Measurements from ENCODE around the gene FBXO21. TPM values are rescaled to one million over a fixed set of nuclear protein-coding genes. Genes with fewer than 3 reads are reported as not detected.

Gene FBXO21
- polyA plus RNA-seq, 3 donors, result 7.7 to 19.1 (median 17.2) TPM

DNA sequence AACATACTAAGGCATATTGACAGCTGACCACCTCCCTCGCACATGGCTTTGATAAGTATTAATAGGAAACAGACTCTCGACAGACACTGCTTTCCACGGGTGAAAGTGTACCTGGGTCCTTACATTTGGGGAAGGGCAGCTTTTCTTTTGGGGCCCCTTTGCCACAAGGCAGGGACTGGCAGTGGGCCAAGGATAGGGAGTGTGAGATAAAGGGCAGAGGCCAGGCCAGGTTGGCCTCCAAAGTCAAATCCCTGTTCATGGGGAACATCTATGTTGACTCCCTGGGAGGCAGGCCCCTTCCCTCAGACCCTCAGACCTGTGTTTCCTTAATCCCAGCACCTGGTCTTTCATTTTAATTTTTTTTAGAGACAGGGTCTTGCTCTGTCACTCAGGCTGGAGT, 19.4 kb upstream of the FBXO21 start:
- H3K79me2 ChIP-seq (ENCODE audit: insufficient read depth, low read length), result no peaks in the 10 kb centered on the region
- no peak overlapping the region for H3K4me3 ChIP-seq (replicated peaks in 1 of 3; ENCODE audit: low read depth in 2 of 3, low read length in 3 of 3)
- no peaks in the 10 kb centered on the region for H3K27me3 ChIP-seq (ENCODE audit: control insufficient read depth in 2 of 2, insufficient read depth in 2 of 2, low read length in 2 of 2)
- H3K4me2 ChIP-seq (replicated peaks; ENCODE audit: extremely low read depth, low read length, poor library complexity, severe bottlenecking), result no peak overlapping the region
- TF ChIP-seq CTCF (IDR thresholded peaks at IDR 0.05), result no peak
- Mint-ChIP-seq H3K4me1 (no peaks in the 10 kb centered on the region), H3K36me3 (no peaks in the 10 kb centered on the region), H3K9me3 (peaks cover 0 to 2% (median 0%) of the 10 kb centered on the region in 7 donors), H3K27ac (no peak overlapping the region), H3K4me3 (no peak overlapping the region), H3K27me3 (ENCODE audit: low read depth in 3 of 3) (peaks cover 10 to 14% (median 11%) of the 10 kb centered on the region in 3 donors)
- no peak overlapping the region for H2AFZ ChIP-seq (ENCODE audit: insufficient read depth, low read depth, low read length, poor library complexity, severe bottlenecking)
- no peaks in the 10 kb centered on the region for H4K20me1 ChIP-seq (ENCODE audit: insufficient read depth, low read length)
- no peaks in the 10 kb centered on the region for H3K36me3 ChIP-seq (replicated peaks in 1 of 2; ENCODE audit: control insufficient read depth in 1 of 2, insufficient read depth in 2 of 2, low read length in 2 of 2)
- no peak for DNase-seq
- WGBS (ENCODE audit: insufficient coverage), result 64% methylated on average over 3 of the region's 3 CpGs
- H3K9ac ChIP-seq (ENCODE audit: insufficient read depth, low read length, poor library complexity, severe bottlenecking), result no peak overlapping the region
- intact Hi-C loops (cut with micrococcal nuclease), result loop anchor here (5.0 kb wide), 1 partner anchor 628 kb away; no protein-coding TSS in a partner anchor
- no peaks in the 10 kb centered on the region for H3K4me1 ChIP-seq (ENCODE audit: control insufficient read depth in 1 of 2, insufficient read depth in 2 of 2, low read length in 2 of 2)
- H3K27ac ChIP-seq (ENCODE audit: low read depth in 1 of 2, low read length in 2 of 2), result no peak overlapping the region
- H3K9me3 ChIP-seq (replicated peaks in 1 of 2; ENCODE audit: control insufficient read depth in 1 of 2, insufficient read depth in 1 of 2, low read length in 2 of 2), result no peaks in the 10 kb centered on the region

- WGBS (ENCODE audit: insufficient coverage), result 87% methylated on average over 4 of the region's 13 CpGs
- Histone ChIP-seq H2AFZ (ENCODE audit: insufficient read depth, low read depth, low read length, poor library complexity, severe bottlenecking) (no peak overlapping the region), H4K20me1 (ENCODE audit: insufficient read depth, low read length) (no peaks in the 10 kb centered on the region), H3K79me2 (ENCODE audit: insufficient read depth, low read length) (no peaks in the 10 kb centered on the region), H3K9ac (ENCODE audit: insufficient read depth, low read length, poor library complexity, severe bottlenecking) (no peak overlapping the region), H3K27me3 (ENCODE audit: control insufficient read depth in 2 of 2, insufficient read depth in 2 of 2, low read length in 2 of 2) (no peaks in the 10 kb centered on the region), H3K4me2 (replicated peaks; ENCODE audit: extremely low read depth, low read length, poor library complexity, severe bottlenecking) (no peak overlapping the region), H3K4me3 (replicated peaks in 1 of 3; ENCODE audit: low read depth in 2 of 3, low read length in 3 of 3) (no peak overlapping the region), H3K27ac (ENCODE audit: low read depth in 1 of 2, low read length in 2 of 2) (no peak overlapping the region), H3K4me1 (ENCODE audit: control insufficient read depth in 1 of 2, insufficient read depth in 2 of 2, low read length in 2 of 2) (no peaks in the 10 kb centered on the region), H3K9me3 (replicated peaks in 1 of 2; ENCODE audit: control insufficient read depth in 1 of 2, insufficient read depth in 1 of 2, low read length in 2 of 2) (no peaks in the 10 kb centered on the region), H3K36me3 (replicated peaks in 1 of 2; ENCODE audit: control insufficient read depth in 1 of 2, insufficient read depth in 2 of 2, low read length in 2 of 2) (no peaks in the 10 kb centered on the region)
- TF ChIP-seq CTCF (IDR thresholded peaks at IDR 0.05), result no peak
- intact Hi-C loops (cut with micrococcal nuclease), result no loop called here
- no peak overlapping the region for H3K27ac Mint-ChIP-seq
- DNase-seq, result no peak
- H3K9me3 Mint-ChIP-seq, result peaks cover 0 to 2% (median 0%) of the 10 kb centered on the region in 7 donors
- H3K4me3 Mint-ChIP-seq, result no peak overlapping the region
- no peaks in the 10 kb centered on the region for H3K36me3 Mint-ChIP-seq
- peaks cover 10 to 13% (median 12%) of the 10 kb centered on the region in 3 donors for H3K27me3 Mint-ChIP-seq (ENCODE audit: low read depth in 3 of 3)
- no peaks in the 10 kb centered on the region for H3K4me1 Mint-ChIP-seq
Measured at GRCh38 chr12:117208811-117209455, 18.7 kb upstream of the FBXO21 start.
